HL-60/S4 treated with retinoic acid at 250 ng/mL for 4 days and 3 days (cell line): Measurements from ENCODE around the gene CYTH4.
"Not testable (repeated sequence)": the region's sequence is repeated elsewhere in the genome, so short reads cannot be mapped to it uniquely, and the experiment has no call there.

Experiments used
- in situ Hi-C: fragments of 300-500 bp; cut with MboI; formaldehyde crosslinking; loops from 2 replicates; pipeline ENCODE4 v1.7.0; 2022; ENCODE audit warnings: low sequenced_read_pairs

Gene CYTH4

DNA sequence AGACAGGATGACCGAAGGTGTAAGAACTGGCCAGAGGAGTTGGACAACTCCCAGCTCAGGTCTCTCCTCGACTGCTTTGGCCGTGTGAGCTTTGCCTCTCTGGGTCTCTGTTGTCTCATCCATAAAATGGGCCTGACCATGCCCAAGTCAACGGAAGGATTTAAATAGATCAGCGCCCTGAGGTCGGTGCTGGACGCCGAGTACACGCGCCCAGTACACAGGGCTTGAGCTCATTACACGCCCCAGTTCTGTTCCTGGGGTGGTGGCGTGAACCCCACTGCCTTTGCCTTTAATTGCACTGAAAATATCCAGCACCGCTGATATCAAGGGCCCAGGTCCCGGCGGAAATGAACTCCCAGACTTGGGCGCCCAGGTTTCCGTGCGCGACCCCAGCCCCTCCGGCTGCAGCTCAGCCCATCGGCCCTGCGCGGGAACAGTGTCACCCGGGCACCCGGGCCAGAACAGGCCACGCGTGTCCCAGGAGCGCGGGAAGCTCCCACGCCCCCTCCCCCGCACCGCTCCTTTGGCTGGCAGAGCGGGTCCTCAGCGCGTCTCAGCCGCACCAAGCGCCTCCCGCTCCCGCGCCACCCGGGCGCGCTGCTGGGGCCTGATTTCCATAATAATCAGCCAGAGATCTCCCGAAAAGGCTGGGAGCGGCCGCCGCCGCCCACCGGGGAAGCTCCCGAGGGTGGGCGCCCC is 42.2 kb downstream of the CYTH4 start:
- in situ Hi-C loops, result loop anchor here (5.0 kb wide), 1 partner anchor 133 kb away; no protein-coding TSS in a partner anchor

- in situ Hi-C loops, result no loop called here
These were observed 42.7 kb downstream of the CYTH4 start for GRCh38 chr22:37325039-37325395.

DNA sequence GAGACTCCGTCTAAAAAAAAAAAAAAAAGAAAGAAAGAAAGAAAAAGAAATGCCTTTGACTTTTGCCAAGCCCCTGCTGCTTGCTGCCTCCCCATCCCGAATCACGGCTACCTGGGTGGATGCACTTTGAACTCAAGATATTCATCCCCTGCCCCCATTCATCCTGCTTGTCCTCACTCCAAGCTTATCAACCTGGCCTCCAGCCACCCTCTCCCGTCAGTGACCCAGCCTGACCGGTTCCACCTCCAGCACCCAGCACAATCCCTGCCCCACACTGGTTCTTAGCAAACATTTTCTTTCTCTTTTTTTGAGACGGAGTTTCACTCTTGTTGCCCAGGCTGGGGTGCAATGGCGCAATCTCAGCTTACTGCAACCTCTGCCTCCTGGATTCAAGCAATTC is 44.4 kb downstream of the CYTH4 start:
- in situ Hi-C loops, result no loop called here

DNA sequence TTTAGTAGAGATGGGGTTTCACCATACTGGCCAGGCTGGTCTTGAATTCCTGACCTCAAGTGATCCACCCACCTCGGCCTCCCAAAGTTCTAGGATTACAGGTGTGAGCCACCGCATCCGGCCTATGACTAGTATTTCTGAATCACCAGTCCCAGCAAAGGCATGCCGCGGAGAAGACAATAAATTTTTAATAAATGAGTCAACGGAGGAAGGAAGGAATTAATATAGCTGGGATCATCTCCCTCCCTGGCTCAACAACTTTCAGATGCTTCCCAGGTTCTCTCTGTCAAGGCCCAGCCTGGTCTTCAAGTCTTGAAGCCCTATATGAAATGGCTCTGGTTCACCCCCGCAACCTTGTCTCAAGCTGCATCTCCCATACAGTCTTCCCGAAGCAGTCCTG is 45.7 kb downstream of the CYTH4 start:
- in situ Hi-C loops, result no loop called here

- in situ Hi-C loops, result not testable (repeated sequence)
These were observed 46.4 kb downstream of the CYTH4 start for GRCh38 chr22:37328538-37329237.

DNA sequence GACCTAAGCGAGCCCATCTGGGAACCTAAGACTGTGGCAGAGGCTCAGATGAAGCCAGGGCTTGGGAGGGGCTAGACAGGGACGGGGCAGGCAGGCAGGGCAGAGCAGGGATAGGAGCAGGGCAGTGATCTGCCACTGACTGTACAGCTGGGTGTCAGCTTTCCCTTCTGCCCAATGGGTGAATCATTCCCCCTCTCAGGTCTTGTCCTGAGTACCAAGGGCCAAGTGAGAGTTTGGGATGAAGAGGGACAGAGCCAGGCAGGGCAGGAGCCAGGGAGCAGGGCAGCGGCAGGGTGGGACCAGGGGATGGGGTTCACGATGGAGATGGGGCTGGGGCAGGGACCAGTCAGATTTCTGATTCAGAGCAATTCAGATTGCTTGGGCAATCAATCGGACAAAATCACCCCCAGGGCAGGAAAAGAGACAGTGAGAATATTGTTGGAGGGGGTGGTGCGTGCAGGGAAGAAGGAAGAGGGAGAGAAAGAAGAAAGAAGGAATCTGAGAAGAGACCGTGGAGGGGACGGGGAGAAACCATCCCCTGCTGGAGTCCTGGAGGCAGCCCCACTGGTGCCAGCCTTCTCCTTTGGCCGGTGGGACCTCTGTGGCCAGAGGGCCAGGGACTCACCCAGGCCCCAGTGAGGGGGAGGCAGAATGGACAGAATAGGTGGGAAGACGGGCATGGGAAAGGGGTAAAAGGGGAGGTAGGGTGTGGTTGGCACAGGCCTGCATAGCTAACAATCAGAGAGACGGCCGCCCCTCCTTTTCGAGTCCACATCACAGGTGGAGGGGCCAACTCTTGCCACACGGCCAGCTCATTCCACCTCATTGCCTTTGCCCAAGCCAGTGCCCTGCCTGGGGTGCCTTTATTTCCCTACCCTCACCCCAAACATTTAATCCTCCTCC is 47.2 kb downstream of the CYTH4 start:
- in situ Hi-C loops, result no loop called here

DNA sequence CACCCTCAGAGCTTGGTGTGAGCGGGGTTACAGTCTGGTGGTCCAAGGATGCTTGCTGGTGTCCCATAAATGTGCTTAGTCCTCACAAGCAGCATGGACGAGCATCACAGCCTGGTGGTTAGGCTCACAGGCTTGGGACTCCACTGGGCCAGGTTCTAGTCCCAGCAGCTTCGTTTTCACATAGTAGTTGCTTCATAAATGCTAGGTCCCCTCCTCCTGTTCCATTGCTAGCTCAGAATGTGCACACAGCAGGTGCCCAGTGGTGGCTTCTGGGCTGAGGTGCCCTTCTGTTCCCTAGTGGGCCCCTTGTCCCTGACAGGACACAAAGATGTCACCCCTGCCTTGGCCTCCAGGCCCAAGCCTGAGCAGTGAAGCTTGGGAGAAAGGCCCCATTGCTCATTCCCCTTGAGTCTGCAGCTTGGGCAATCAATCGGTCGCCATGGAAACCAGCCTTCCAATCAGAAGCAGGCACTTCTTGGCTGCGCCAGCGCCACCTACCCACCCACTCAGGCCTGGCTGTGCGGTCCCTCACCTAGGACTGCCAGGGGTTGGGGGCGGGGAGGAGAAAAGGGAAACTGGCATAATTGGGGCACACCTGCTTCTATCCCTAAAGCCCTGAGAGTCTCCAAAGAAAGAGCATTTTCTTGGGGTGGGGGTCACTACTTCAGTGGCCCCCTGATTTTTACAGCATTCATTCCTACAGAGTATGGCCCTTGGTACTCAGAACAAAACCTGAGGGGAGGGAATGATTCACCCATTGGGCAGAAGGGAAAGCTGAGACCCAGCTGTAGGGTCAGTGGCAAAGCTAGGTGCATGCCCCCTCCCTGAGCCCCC is 48.1 kb downstream of the CYTH4 start:
- in situ Hi-C loops, result no loop called here

DNA sequence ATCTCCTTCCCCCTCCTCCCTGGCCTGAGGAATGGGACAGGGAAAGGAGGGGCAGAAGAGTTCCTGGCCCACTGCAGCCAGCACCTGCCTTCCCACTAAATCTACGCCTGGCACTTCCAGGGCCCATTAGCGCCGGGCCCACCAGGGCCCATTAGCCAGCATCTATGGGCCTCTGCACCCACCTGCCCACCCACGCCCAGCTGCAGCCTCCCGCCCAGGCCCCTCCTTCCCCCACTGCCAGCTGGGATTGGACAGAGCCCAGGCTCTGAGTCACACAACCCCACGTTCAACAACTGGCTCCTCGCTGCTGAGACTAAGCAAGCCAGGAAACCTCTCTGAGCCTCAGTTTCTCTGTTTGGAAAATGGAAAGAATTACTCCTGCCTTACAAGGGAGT is 48.7 kb downstream of the CYTH4 start:
- in situ Hi-C loops, result no loop called here

DNA sequence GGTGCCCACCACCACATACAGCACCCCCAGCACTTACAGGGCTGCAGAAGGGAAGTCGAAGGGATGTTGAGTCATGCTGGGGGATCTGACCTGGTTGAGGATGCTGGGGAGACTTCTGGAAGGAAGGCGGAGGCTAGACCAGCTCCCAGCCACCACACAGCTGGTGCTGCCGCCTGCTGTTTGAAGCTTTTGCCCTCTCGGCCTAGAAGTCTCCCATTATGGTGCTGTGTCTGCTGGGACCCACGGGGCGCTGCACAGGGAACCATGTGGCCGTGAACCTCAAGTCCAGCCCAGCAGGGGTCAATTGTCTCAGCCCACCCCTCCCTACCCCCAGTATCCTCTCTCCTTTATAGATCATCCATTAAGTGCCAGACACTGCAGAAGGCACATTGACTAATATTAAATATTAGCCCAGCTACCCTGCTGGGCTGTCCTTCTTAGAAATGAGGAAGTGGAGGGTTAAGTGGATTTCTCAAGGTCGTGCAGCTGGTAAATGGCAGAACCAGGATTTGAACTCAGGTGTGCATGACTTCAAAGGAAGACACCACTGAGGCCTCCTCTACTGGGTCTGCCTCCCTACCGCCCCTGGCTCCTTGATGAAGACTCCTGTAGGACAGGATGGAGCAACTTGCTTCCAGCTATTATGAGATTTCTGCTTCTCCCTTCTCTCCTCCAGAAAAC is 49.7 kb downstream of the CYTH4 start:
- in situ Hi-C loops, result no loop called here

GRCh38 chr22:37333724-37334460 is 51.6 kb downstream of the CYTH4 start:
- in situ Hi-C loops, result no loop called here

GRCh38 chr22:37334461-37334858 is 52.2 kb downstream of the CYTH4 start:
- in situ Hi-C loops, result no loop called here

- in situ Hi-C loops, result no loop called here
These were observed 52.8 kb downstream of the CYTH4 start for GRCh38 chr22:37334859-37335805.

GRCh38 chr22:37335806-37336199 is 53.5 kb downstream of the CYTH4 start:
- in situ Hi-C loops, result no loop called here

DNA sequence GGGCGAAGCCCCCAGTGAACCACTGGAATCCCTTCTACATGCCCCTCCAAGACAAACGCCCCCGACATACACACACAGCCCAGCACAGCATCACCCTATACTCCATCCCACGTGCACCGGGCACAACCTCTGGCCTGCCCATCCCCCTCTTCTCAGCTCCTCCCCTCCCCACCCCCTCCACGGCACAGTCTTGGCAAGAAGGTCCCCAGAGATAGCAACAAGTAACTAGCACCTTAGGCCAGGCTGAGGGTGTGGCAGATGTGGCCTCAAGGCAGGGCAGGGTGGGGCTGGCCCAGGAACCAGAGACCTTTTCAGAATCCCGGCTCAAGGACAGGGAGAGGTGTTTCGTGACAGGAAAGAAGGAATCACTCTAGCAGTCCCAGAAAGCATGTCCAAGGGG is 54.3 kb downstream of the CYTH4 start:
- in situ Hi-C loops, result no loop called here

GRCh38 chr22:37337204-37337943 is 55.1 kb downstream of the CYTH4 start:
- in situ Hi-C loops, result no loop called here

- in situ Hi-C loops, result no loop called here
These were observed 56.4 kb downstream of the CYTH4 start for GRCh38 chr22:37338539-37339246.
